NB4 (cell line): ENCODE results near the gene SLC38A6.
A peak's percentile ranks its signal among the peaks of the same experiment; 100 is the strongest.
"Not testable (repeated sequence)": the region's sequence is repeated elsewhere in the genome, so short reads cannot be mapped to it uniquely, and the experiment has no call there.

Experiments used
- DNase-seq: peaks from one replicate; pipeline ENCODE4 v3.0.0; 2010; ENCODE audit warnings: low read depth
- H3K4me3 ChIP-seq: one replicate; pipeline ENCODE4 v1.5.1; 2011; ENCODE audit warnings: mild to moderate bottlenecking, low read depth, low read length, moderate library complexity
- CTCF ChIP-seq: IDR thresholded peaks from one replicate; pipeline ENCODE4 v1.5.1; 2012; ENCODE audit warnings: low read depth, low read length
- MAX ChIP-seq: IDR thresholded peaks from 2 replicates; pipeline ENCODE4 v1.6.1; 2011; ENCODE audit warnings: low read depth, low read length
- MYC ChIP-seq: IDR thresholded peaks from 2 replicates; pipeline ENCODE4 v1.6.1; 2011; ENCODE audit warnings: low read depth, low read length
- POLR2A ChIP-seq: IDR thresholded peaks from 2 replicates; pipeline ENCODE4 v1.6.1; 2011; ENCODE audit warnings: mild to moderate bottlenecking; ENCODE audit not compliant: insufficient read length; ENCODE audit errors: extremely low read depth

Gene SLC38A6

GRCh38 chr14:61090432-61091216, 109.6 kb downstream of the SLC38A6 start:
- H3K4me3 ChIP-seq = no peak overlapping the region
- TF ChIP-seq CTCF = no peak
- no peak for TF ChIP-seq POLR2A
- no peak for TF ChIP-seq MAX
- no peak for TF ChIP-seq MYC
- DNase-seq = no peak

GRCh38 chr14:61091657-61092273, 110.7 kb downstream of the SLC38A6 start:
- DNase-seq = no peak
- TF ChIP-seq POLR2A = no peak
- TF ChIP-seq CTCF = no peak
- no peak for TF ChIP-seq MYC
- TF ChIP-seq MAX = no peak

GRCh38 chr14:61098096-61098495, 117.1 kb downstream of the SLC38A6 start:
- not testable (repeated sequence) for DNase-seq, H3K4me3 ChIP-seq

More at GRCh38 chr14:61091657-61092273, 110.7 kb downstream of the SLC38A6 start:
- no peak overlapping the region for H3K4me3 ChIP-seq

GRCh38 chr14:61098721-61099120, 117.7 kb downstream of the SLC38A6 start:
- no peak overlapping the region for H3K4me3 ChIP-seq
- no peak for DNase-seq
- TF ChIP-seq MAX = no peak
- TF ChIP-seq CTCF = no peak
- TF ChIP-seq POLR2A = no peak
- no peak for TF ChIP-seq MYC

- DNase-seq = no peak
- H3K4me3 ChIP-seq = no peak overlapping the region
- TF ChIP-seq CTCF (no peak), MYC (no peak), MAX (no peak), POLR2A (no peak)
Measured at GRCh38 chr14:61099216-61099835, 118.3 kb downstream of the SLC38A6 start.

- peak; percentile 77 for DNase-seq
- no peak overlapping the region for H3K4me3 ChIP-seq
- TF ChIP-seq MAX = no peak
- TF ChIP-seq MYC = no peak
- TF ChIP-seq CTCF = no peak
- no peak for TF ChIP-seq POLR2A
Measured at GRCh38 chr14:61101803-61102548, 120.9 kb downstream of the SLC38A6 start.
